ENCODE data around the gene ADCY3. TPM values are rescaled to one million over a fixed set of nuclear protein-coding genes. Genes with fewer than 3 reads are reported as not detected.

Gene ADCY3
- total RNA-seq, 3 donors from 2014 or later (not counting 1 experiment from before 2014, with no cell fraction given): 5.4 to 9.2 (median 7.6) TPM

GRCh38 chr2:24917731-24918325, 2.2 kb downstream of the ADCY3 start:
- Histone ChIP-seq H3K4me3 (ENCODE audit: low read length) (no peak overlapping the region), H3K4me1 (ENCODE audit: control insufficient read depth, insufficient read depth, low read length) (peaks cover 34% of the 10 kb centered on the region), H3K36me3 (ENCODE audit: control insufficient read depth, insufficient read depth, low read length) (no peaks in the 10 kb centered on the region), H3K27me3 (ENCODE audit: control insufficient read depth, insufficient read depth, low read length) (no peaks in the 10 kb centered on the region), H3K9me3 (ENCODE audit: control insufficient read depth, insufficient read depth, low read length) (no peaks in the 10 kb centered on the region), H3K27ac (ENCODE audit: low read length) (no peak overlapping the region)
- Mint-ChIP-seq H3K36me3 (no peaks in the 10 kb centered on the region), H3K27me3 (ENCODE audit: low read depth in 2 of 2) (no peaks in the 10 kb centered on the region), H3K4me3 (peak overlapping the region; percentile 77), H3K9me3 (no peaks in the 10 kb centered on the region), H3K4me1 (peaks cover 25 to 36% of the 10 kb centered on the region in 2 donors), H3K27ac (no peak overlapping the region)
- 94% methylated on average over 12 of the region's 12 CpGs for WGBS (ENCODE audit: insufficient coverage)
- DNase-seq (no peak), ATAC-seq (no peak)
- intact Hi-C loops (cut with micrococcal nuclease): no loop called here
- TF ChIP-seq CTCF (IDR thresholded peaks at IDR 0.05): no peak

- DNase-seq: no peak
- intact Hi-C loops (cut with micrococcal nuclease): no loop called here
- no peak overlapping the region for H3K27ac Mint-ChIP-seq
- Histone ChIP-seq H3K27me3 (ENCODE audit: control insufficient read depth, insufficient read depth, low read length) (no peaks in the 10 kb centered on the region), H3K4me1 (ENCODE audit: control insufficient read depth, insufficient read depth, low read length) (peaks cover 34% of the 10 kb centered on the region), H3K4me3 (ENCODE audit: low read length) (no peak overlapping the region), H3K9me3 (ENCODE audit: control insufficient read depth, insufficient read depth, low read length) (no peaks in the 10 kb centered on the region), H3K27ac (ENCODE audit: low read length) (no peak overlapping the region), H3K36me3 (ENCODE audit: control insufficient read depth, insufficient read depth, low read length) (no peaks in the 10 kb centered on the region)
- WGBS (ENCODE audit: insufficient coverage): 14% methylated on average over 7 of the region's 7 CpGs
- TF ChIP-seq CTCF (IDR thresholded peaks at IDR 0.05): no peak
- H3K4me3 Mint-ChIP-seq: no peak overlapping the region
- H3K27me3 Mint-ChIP-seq (ENCODE audit: low read depth in 2 of 2): no peaks in the 10 kb centered on the region
- no peaks in the 10 kb centered on the region for H3K36me3 Mint-ChIP-seq
- H3K4me1 Mint-ChIP-seq: peaks cover 25 to 36% of the 10 kb centered on the region in 2 donors
- H3K9me3 Mint-ChIP-seq: no peaks in the 10 kb centered on the region
- no peak for ATAC-seq
Observed at GRCh38 chr2:24917086-24917485, 3.0 kb downstream of the ADCY3 start.

- DNase-seq (no peak), ATAC-seq (no peak)
- intact Hi-C loops (cut with micrococcal nuclease): no loop called here
- no peak for TF ChIP-seq CTCF (IDR thresholded peaks at IDR 0.05)
- H3K4me3 Mint-ChIP-seq: no peak overlapping the region
- no peaks in the 10 kb centered on the region for H3K36me3 ChIP-seq (ENCODE audit: control insufficient read depth, insufficient read depth, low read length)
- no peaks in the 10 kb centered on the region for H3K9me3 ChIP-seq (ENCODE audit: control insufficient read depth, insufficient read depth, low read length)
- H3K27me3 Mint-ChIP-seq (ENCODE audit: low read depth in 2 of 2): no peaks in the 10 kb centered on the region
- no peaks in the 10 kb centered on the region for H3K9me3 Mint-ChIP-seq
- WGBS (ENCODE audit: insufficient coverage): 96% methylated on average over 4 of the region's 4 CpGs
- peaks cover 31% of the 10 kb centered on the region for H3K4me1 ChIP-seq (ENCODE audit: control insufficient read depth, insufficient read depth, low read length)
- H3K27ac ChIP-seq (ENCODE audit: low read length): no peak overlapping the region
- no peak overlapping the region for H3K4me3 ChIP-seq (ENCODE audit: low read length)
- H3K36me3 Mint-ChIP-seq: no peaks in the 10 kb centered on the region
- H3K27me3 ChIP-seq (ENCODE audit: control insufficient read depth, insufficient read depth, low read length): no peaks in the 10 kb centered on the region
- H3K27ac Mint-ChIP-seq: no peak overlapping the region
- H3K4me1 Mint-ChIP-seq: peaks cover 21 to 31% of the 10 kb centered on the region in 2 donors
Observed at GRCh38 chr2:24915796-24916195, 4.2 kb downstream of the ADCY3 start.

- ATAC-seq (no peak), DNase-seq (no peak)
- Histone ChIP-seq H3K4me3 (ENCODE audit: low read length) (no peak overlapping the region), H3K27me3 (ENCODE audit: control insufficient read depth, insufficient read depth, low read length) (no peaks in the 10 kb centered on the region), H3K4me1 (ENCODE audit: control insufficient read depth, insufficient read depth, low read length) (peaks cover 29% of the 10 kb centered on the region), H3K27ac (ENCODE audit: low read length) (no peak overlapping the region), H3K36me3 (ENCODE audit: control insufficient read depth, insufficient read depth, low read length) (no peaks in the 10 kb centered on the region), H3K9me3 (ENCODE audit: control insufficient read depth, insufficient read depth, low read length) (no peaks in the 10 kb centered on the region)
- Mint-ChIP-seq H3K36me3 (no peaks in the 10 kb centered on the region), H3K27ac (no peak overlapping the region), H3K27me3 (ENCODE audit: low read depth in 2 of 2) (no peaks in the 10 kb centered on the region), H3K4me1 (peaks cover 18 to 28% of the 10 kb centered on the region in 2 donors), H3K9me3 (no peaks in the 10 kb centered on the region), H3K4me3 (peak overlapping the region; percentile 28)
- intact Hi-C loops (cut with micrococcal nuclease): no loop called here
- no peak for TF ChIP-seq CTCF (IDR thresholded peaks at IDR 0.05)
- WGBS (ENCODE audit: insufficient coverage): 87% methylated on average over 6 of the region's 8 CpGs
Observed at GRCh38 chr2:24915175-24915574, 4.9 kb downstream of the ADCY3 start.
